GM12878 (cell line): Measurements from ENCODE around the gene ARID3B. TPM values are rescaled to one million over a fixed set of nuclear protein-coding genes. Genes with fewer than 3 reads are reported as not detected.

ENCODE experiments used
- ATAC-seq: fragments of 200-7000 bp; cut with Tn5 transposase; 3 replicates; pipeline ENCODE4 v1.9.1; 2020; ENCODE audit warnings: mild to moderate bottlenecking, moderate library complexity
- BruUV-seq: library from RNA; stranded (reverse); fragments of 400-500 nt; replicated peaks from 2 replicates; lab custom pipeline; 2021; lab: Mats Ljungman, UMichigan
- CTCF ChIA-PET: fragments of 300-600 bp; sonication (Branson Sonifier 250); formaldehyde crosslinking; extraction: SDS; loops from one replicate; lab custom pipeline; 2021; ENCODE audit warnings: inconsistent platforms; lab: Yijun Ruan, JAX
- POLR2A ChIA-PET: fragments of 350-600 bp; formaldehyde crosslinking; extraction: SDS; loops from one replicate; lab custom pipeline; 2021; ENCODE audit warnings: inconsistent platforms; lab: Charles Lee
- RAD21 ChIA-PET: fragments of 300-600 bp; sonication (Branson Sonifier 250); formaldehyde crosslinking; loops from one replicate; lab custom pipeline; 2023; ENCODE audit warnings: antibody characterized with exemption; ENCODE audit not compliant: unreplicated experiment; lab: Charles Lee
- SMC1A ChIA-PET: fragments of 300-600 bp; sonication (Branson Sonifier 250); formaldehyde crosslinking; loops from one replicate; lab custom pipeline; 2023; ENCODE audit not compliant: unreplicated experiment, uncharacterized antibody; lab: Charles Lee
- DNase-seq: peaks from one replicate; pipeline ENCODE4 v3.0.0-alpha.2; 2011; ENCODE audit warnings: low read depth, low spot score
- FAIRE-seq: peaks from 3 replicates; lab custom pipeline; 2011; peaks lifted over from hg19 to GRCh38; lab: Jason Lieb, UNC
- H2AFZ ChIP-seq: 2 replicates; pipeline ENCODE4 v1.6.0; 2011; ENCODE audit warnings: low read depth, low read length, control low read depth; ENCODE audit not compliant: control insufficient read depth
- H3K27ac ChIP-seq: 2 replicates; pipeline ENCODE4 v1.5.1; 2011; ENCODE audit warnings: control low read depth; ENCODE audit not compliant: control insufficient read depth, insufficient read depth
- H3K27me3 ChIP-seq, 2 experiments: replicated peaks in 1 of 2; 2 replicates each; pipeline versions ENCODE4 v1.6.0 to v1.6.1; 2011; ENCODE audit warnings: low read length in 1 of 2; ENCODE audit not compliant: control insufficient read depth in 2 of 2, insufficient read depth in 2 of 2
- H3K36me3 ChIP-seq, 2 experiments: 2 replicates each; pipeline ENCODE4 v1.5.1; 2011; ENCODE audit warnings: low read length in 1 of 2; ENCODE audit not compliant: control insufficient read depth in 2 of 2, insufficient read depth in 2 of 2
- H3K4me1 ChIP-seq: 2 replicates; pipeline ENCODE4 v1.6.1; 2011; ENCODE audit warnings: mild to moderate bottlenecking, low read length, moderate library complexity, mixed read lengths; ENCODE audit not compliant: control insufficient read depth, insufficient read depth
- H3K4me2 ChIP-seq: 2 replicates; pipeline ENCODE4 v1.6.0; 2011; ENCODE audit warnings: control low read depth; ENCODE audit not compliant: control insufficient read depth, insufficient read depth
- H3K4me3 ChIP-seq: fragments of 200-600 bp; sonication (generic); 2 replicates; pipeline ENCODE4 v1.5.1; 2016
- H3K79me2 ChIP-seq: 2 replicates; pipeline ENCODE4 v1.6.0; 2011; ENCODE audit warnings: low read length; ENCODE audit not compliant: control insufficient read depth, insufficient read depth
- H3K9ac ChIP-seq: 2 replicates; pipeline ENCODE4 v1.8.0; 2011; ENCODE audit warnings: low read length, control low read depth, mixed read lengths; ENCODE audit not compliant: control insufficient read depth, insufficient read depth
- H3K9me3 ChIP-seq: replicated peaks from 3 replicates; pipeline ENCODE4 v1.5.1; 2011; ENCODE audit warnings: mild to moderate bottlenecking, low read length; ENCODE audit not compliant: control insufficient read depth, insufficient read depth
- H4K20me1 ChIP-seq: 2 replicates; pipeline ENCODE4 v1.6.0; 2011; ENCODE audit not compliant: control insufficient read depth, insufficient read depth
- IKZF2 ChIP-seq, 2 experiments: fragments of 450-650 bp; IDR thresholded peaks; 2 replicates each; pipeline ENCODE4 v1.6.1; 2017; ENCODE audit warnings: mild to moderate bottlenecking in 2 of 2, moderate library complexity in 2 of 2
- IRF3 ChIP-seq: fragments of 450-650 bp; IDR thresholded peaks from 2 replicates; pipeline ENCODE4 v1.6.1; 2014; ENCODE audit warnings: mild to moderate bottlenecking
- POLR2AphosphoS2 ChIP-seq: IDR thresholded peaks from 2 replicates; pipeline ENCODE4 v1.6.1; 2011; ENCODE audit warnings: low read depth, mild to moderate bottlenecking, low read length, improper control_type of control experiment, moderate library complexity
- WGBS: methylation state at CpG from one replicate; pipeline ENCODE4 v1.1.6; 2016; ENCODE audit warnings: low lambda C conversion rate; ENCODE audit not compliant: insufficient replicate concordance, insufficient coverage; ENCODE audit errors: missing lambda C conversion rate; 5-methylcytosine and 5-hydroxymethylcytosine counted together
- in situ Hi-C: fragments of 300-500 bp; cut with MboI; formaldehyde crosslinking; loops from 9 replicates; pipeline ENCODE4 v1.14.3; 2018; ENCODE audit warnings: mixed read lengths
- intact Hi-C: fragments of 100-400 bp; cut with micrococcal nuclease; formaldehyde crosslinking; loops from one replicate; pipeline ENCODE4 v1.14.2; 2022; ENCODE audit not compliant: unreplicated experiment
- polyA plus RNA-seq, 11 experiments: library from polyadenylated mRNA; depleted of rRNA in 4 of 11; unstranded in 6 of 11; stranded (reverse) in 5 of 11; fragments of >200 nt; fragmentation: Nextera tagmentation in 4 of 11; fragmentation: Illumina TruSeq in 1 of 11; extraction: Ambion mirVana in 4 of 11; extraction: Trizol in 1 of 11; gene quantifications; 1 replicate in 1 of 11; 2 replicates in 10 of 11; pipeline versions ENCODE4 v1.2.1 to v1.2.3, GENCODE V29; 2011 to 2016; ENCODE audit warnings: inconsistent platforms in 2 of 11, missing spikeins in 2 of 11, low read depth in 1 of 11
- total RNA-seq, 4 experiments: library from RNA; depleted of rRNA in 3 of 4; stranded (reverse); fragments of >200 nt in 3 of 4; fragmentation: Illumina TruSeq in 1 of 4; extraction: Trizol in 1 of 4; gene quantifications; 2 replicates each; pipeline versions ENCODE4 v1.2.1 to v1.2.3, GENCODE V29; 2013 to 2021

Gene ARID3B
- total and polyA plus RNA-seq, 10 of the 15 experiments (the other 5 are each of a cell fraction or from before 2014, with no cell fraction given), result 1.1 to 33.4 (median 24.0) TPM

- FAIRE-seq (no peak), DNase-seq (no peak), ATAC-seq (no peak)
- Histone ChIP-seq H3K9ac (peak overlapping the region; percentile 16; the same call in 1 of the 2 replicates), H3K27ac (no peak overlapping the region), H3K4me2 (no peak overlapping the region; the same call in 1 of the 2 replicates), H3K36me3 (peaks cover 52 to 55% of the 10 kb centered on the region in 2 experiments), H4K20me1 (peaks cover 31% of the 10 kb centered on the region), H3K4me3 (no peak overlapping the region), H3K9me3 (no peaks in the 10 kb centered on the region), H3K79me2 (peaks cover 71% of the 10 kb centered on the region), H3K27me3 (no peaks in the 10 kb centered on the region), H3K4me1 (peaks cover 13% of the 10 kb centered on the region), H2AFZ (no peak overlapping the region)
- TF ChIP-seq IRF3 (no peak), POLR2AphosphoS2 (0 out of 2 replicates have a peak, but pooled peaks have one; percentile 26), IKZF2 (IDR thresholded peaks at IDR 0.05) (no peak)
- ChIA-PET CTCF (interaction anchor here (0.6 to 18.5 kb wide), 9 partner anchors 16 to 247 kb away, joined by 3 to 206 read pairs (median 4); no protein-coding TSS in a partner anchor), SMC1A (no interaction called here), POLR2A (no interaction called here), RAD21 (interaction anchor here (1.2 to 1.6 kb wide), 2 partner anchors 12 to 150 kb away, joined by 5 read pairs; no protein-coding TSS in a partner anchor)
- WGBS, result 98% methylated on average over 27 of the region's 27 CpGs
- BruUV-seq, result no TSS peak
- intact Hi-C loops, result loop anchor here (2.0 to 5.0 kb wide), 3 partner anchors 73 to 245 kb away; partner anchors contain the start of gene SEMA7A
- in situ Hi-C loops, result loop anchor here (5.0 kb wide), 1 partner anchor 243 kb away; no protein-coding TSS in a partner anchor
Measured at GRCh38 chr15:74619916-74620635, 79.1 kb downstream of the ARID3B start.
